Prostate gland (tissue), 1 donor: Measurements from ENCODE around the gene NR0B1.

Source experiments
- POLR2A ChIP-seq: fragments of 450-650 bp; IDR thresholded peaks from one replicate; pipeline ENCODE4 v1.6.1; 2016; ENCODE audit warnings: antibody characterized with exemption, mild to moderate bottlenecking
- POLR2AphosphoS5 ChIP-seq: sonication (generic); formaldehyde crosslinking; IDR thresholded peaks from one replicate; pipeline ENCODE4 v1.6.1; 2017; ENCODE audit warnings: antibody characterized with exemption

- TF ChIP-seq POLR2AphosphoS5 (no peak), POLR2A (no peak)
Measured at GRCh38 chrX:30275498-30275897, 33.7 kb downstream of the NR0B1 start.
